Peyer's patch (tissue), 4 donors: ENCODE results near the gene LUC7L3. TPM values are rescaled to one million over a fixed set of nuclear protein-coding genes. Genes with fewer than 3 reads are reported as not detected.

ENCODE experiments used
- DNase-seq, 3 donors: peaks; one replicate each; pipeline ENCODE4 v3.0.0-alpha.2; 2017 to 2019
- H3K27ac ChIP-seq, 4 donors: fragments of 200-600 bp; sonication (generic); one replicate each; pipeline ENCODE4 v1.5.1; 2016 to 2019
- H3K27me3 ChIP-seq, 2 donors: fragments of 200-600 bp; sonication (generic); one replicate each; pipeline ENCODE4 v1.5.1; 2019
- H3K36me3 ChIP-seq, 3 donors: fragments of 200-600 bp; sonication (generic); one replicate each; pipeline ENCODE4 v1.5.1; 2016 to 2019
- H3K4me1 ChIP-seq, 4 donors: fragments of 200-600 bp; sonication (generic); one replicate each; pipeline ENCODE4 v1.5.1; 2016 to 2019
- H3K4me3 ChIP-seq, 4 donors: fragments of 200-600 bp; sonication (generic); 1 replicate in 3 of 4; 2 replicates in 1 of 4; pipeline ENCODE4 v1.5.1; 2016 to 2019; ENCODE audit warnings: mild to moderate bottlenecking in 1 of 4
- H3K9me3 ChIP-seq, 4 donors: fragments of 200-600 bp; sonication (generic); one replicate each; pipeline ENCODE4 v1.5.1; 2016 to 2019; ENCODE audit warnings: mild to moderate bottlenecking in 1 of 4
- POLR2A ChIP-seq, 2 donors: fragments of 450-650 bp; IDR thresholded peaks; one replicate each; pipeline ENCODE4 v1.5.1; 2017; ENCODE audit warnings: antibody characterized with exemption in 2 of 2, mild to moderate bottlenecking in 2 of 2, moderate library complexity in 2 of 2
- total RNA-seq, 4 donors: library from RNA; depleted of rRNA; stranded (reverse); fragments of >200 nt; gene quantifications; one replicate each; pipeline ENCODE4 v1.1.0, GENCODE V29; 2016
- TF ChIP-seq, protein P1 (sequence below), 6 experiments: fragments of 450-650 bp in 4 of 6; fragments of 200-600 bp in 2 of 6; sonication (generic) in 1 of 6; IDR thresholded peaks; one replicate each; pipeline ENCODE4 v1.5.1; 2017 to 2019; ENCODE audit warnings: antibody characterized with exemption in 6 of 6, mild to moderate bottlenecking in 3 of 6, moderate library complexity in 1 of 6

The LUC7L3 gene
- total RNA-seq, 4 donors from 2014 or later = 77.2 to 1,326 (median 139) TPM

GRCh38 chr17:50681263-50682200, 37.9 kb upstream of the LUC7L3 start:
- DNase-seq = peak in 1 of 3 donors; percentile 71
- Histone ChIP-seq H3K27ac (peak overlapping the region in 1 of 4 donors; percentile 3), H3K9me3 (no peaks in the 10 kb centered on the region), H3K4me3 (no peak overlapping the region), H3K36me3 (peaks cover 0 to 7% (median 0%) of the 10 kb centered on the region in 3 donors), H3K4me1 (peaks cover 0 to 26% (median 3%) of the 10 kb centered on the region in 4 donors), H3K27me3 (no peaks in the 10 kb centered on the region)
- TF ChIP-seq, protein P1, sequence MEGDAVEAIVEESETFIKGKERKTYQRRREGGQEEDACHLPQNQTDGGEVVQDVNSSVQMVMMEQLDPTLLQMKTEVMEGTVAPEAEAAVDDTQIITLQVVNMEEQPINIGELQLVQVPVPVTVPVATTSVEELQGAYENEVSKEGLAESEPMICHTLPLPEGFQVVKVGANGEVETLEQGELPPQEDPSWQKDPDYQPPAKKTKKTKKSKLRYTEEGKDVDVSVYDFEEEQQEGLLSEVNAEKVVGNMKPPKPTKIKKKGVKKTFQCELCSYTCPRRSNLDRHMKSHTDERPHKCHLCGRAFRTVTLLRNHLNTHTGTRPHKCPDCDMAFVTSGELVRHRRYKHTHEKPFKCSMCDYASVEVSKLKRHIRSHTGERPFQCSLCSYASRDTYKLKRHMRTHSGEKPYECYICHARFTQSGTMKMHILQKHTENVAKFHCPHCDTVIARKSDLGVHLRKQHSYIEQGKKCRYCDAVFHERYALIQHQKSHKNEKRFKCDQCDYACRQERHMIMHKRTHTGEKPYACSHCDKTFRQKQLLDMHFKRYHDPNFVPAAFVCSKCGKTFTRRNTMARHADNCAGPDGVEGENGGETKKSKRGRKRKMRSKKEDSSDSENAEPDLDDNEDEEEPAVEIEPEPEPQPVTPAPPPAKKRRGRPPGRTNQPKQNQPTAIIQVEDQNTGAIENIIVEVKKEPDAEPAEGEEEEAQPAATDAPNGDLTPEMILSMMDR (IDR thresholded peaks at IDR 0.05) = peak in 4 of 6 experiments; percentile 21 to 71 (median 62)
- no peak for TF ChIP-seq POLR2A (IDR thresholded peaks at IDR 0.05)

DNA sequence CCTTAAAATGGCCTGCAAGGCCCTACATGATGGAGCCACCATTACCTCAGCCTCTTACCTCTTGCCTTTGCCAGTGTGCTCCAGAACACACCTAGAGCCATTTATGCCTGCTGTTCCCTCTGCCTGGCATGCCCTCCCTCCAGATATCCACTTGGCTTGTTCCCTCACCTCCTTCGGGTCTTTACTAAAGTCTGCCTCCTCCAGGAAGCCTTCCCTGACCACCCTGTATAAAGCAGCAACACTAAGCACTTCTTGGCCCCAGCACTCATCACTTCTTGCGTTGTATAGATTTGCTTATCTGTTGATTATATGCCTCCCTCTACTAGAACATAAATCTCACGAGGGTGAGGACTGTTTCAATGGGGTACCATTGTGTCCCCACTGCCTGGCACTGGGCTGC, 37.0 kb upstream of the LUC7L3 start:
- peaks cover 0 to 35% (median 7%) of the 10 kb centered on the region in 4 donors for H3K4me1 ChIP-seq
- no peaks in the 10 kb centered on the region for H3K9me3 ChIP-seq
- H3K27me3 ChIP-seq = no peaks in the 10 kb centered on the region
- peaks cover 0 to 7% (median 0%) of the 10 kb centered on the region in 3 donors for H3K36me3 ChIP-seq
- H3K4me3 ChIP-seq = no peak overlapping the region
- peak overlapping the region in 1 of 4 donors; percentile 12 for H3K27ac ChIP-seq
- TF ChIP-seq, protein P1 (IDR thresholded peaks at IDR 0.05) = no peak
- no peak for TF ChIP-seq POLR2A (IDR thresholded peaks at IDR 0.05)
- no peak for DNase-seq

DNA sequence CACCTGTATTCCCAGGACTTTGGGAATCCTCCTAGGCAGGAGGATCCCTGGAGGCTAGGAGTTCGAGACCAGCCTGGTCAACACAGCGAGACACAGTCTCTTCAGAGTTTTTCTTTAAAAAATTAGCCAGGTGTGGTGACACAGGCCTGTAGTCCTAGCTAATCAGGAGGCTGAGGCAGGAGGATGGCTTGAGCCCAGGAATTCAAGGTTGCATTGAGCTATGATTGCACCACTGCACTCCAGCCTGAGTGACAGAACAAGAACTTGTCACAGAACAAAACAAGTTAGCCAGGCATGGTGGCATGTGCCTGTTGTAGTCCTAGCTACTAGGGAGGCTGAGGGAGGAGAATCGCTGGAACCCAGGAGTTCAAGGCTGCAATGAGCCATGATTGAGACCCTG, 36.5 kb upstream of the LUC7L3 start:
- no peak overlapping the region for H3K4me3 ChIP-seq
- H3K9me3 ChIP-seq = no peaks in the 10 kb centered on the region
- peaks cover 0 to 40% (median 7%) of the 10 kb centered on the region in 4 donors for H3K4me1 ChIP-seq
- H3K27me3 ChIP-seq = no peaks in the 10 kb centered on the region
- peak overlapping the region in 1 of 4 donors; percentile 12 for H3K27ac ChIP-seq
- peaks cover 0 to 3% (median 0%) of the 10 kb centered on the region in 3 donors for H3K36me3 ChIP-seq
- no peak for DNase-seq
- TF ChIP-seq, protein P1 (IDR thresholded peaks at IDR 0.05) = no peak
- TF ChIP-seq POLR2A (IDR thresholded peaks at IDR 0.05) = no peak

GRCh38 chr17:50683434-50684287, 35.7 kb upstream of the LUC7L3 start:
- H3K27me3 ChIP-seq = no peaks in the 10 kb centered on the region
- H3K27ac ChIP-seq = peak overlapping the region in 3 of 4 donors; percentile 67 to 91 (median 89)

DNA sequence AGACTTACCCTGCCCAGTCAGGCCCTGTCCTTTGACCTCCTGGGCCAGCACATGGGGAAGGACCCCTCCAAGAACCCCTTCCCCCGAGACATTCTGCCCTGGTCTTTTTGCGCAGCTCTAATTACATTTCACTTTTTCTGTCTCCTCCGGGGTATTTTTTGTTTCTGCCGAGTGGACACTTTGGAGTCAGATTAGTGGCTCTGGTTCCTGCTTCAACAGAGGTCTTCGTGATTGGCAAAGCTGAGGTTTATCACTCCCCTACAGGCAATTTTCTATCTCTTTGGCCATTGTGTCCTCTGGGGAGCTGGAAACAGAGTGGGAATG, 35.2 kb upstream of the LUC7L3 start:
- TF ChIP-seq, protein P1 (IDR thresholded peaks at IDR 0.05) = no peak
- TF ChIP-seq POLR2A (IDR thresholded peaks at IDR 0.05) = no peak
- peak overlapping the region in 3 of 4 donors; percentile 67 to 91 (median 89) for H3K27ac ChIP-seq
- H3K4me3 ChIP-seq = no peak overlapping the region

More at GRCh38 chr17:50683434-50684287, 35.7 kb upstream of the LUC7L3 start:
- TF ChIP-seq, protein P1 (IDR thresholded peaks at IDR 0.05) = no peak
- DNase-seq = no peak
- Histone ChIP-seq H3K36me3 (no peaks in the 10 kb centered on the region), H3K4me3 (no peak overlapping the region), H3K4me1 (peaks cover 0 to 45% (median 7%) of the 10 kb centered on the region in 4 donors), H3K9me3 (no peaks in the 10 kb centered on the region)

More for the DNA sequence above, 35.2 kb upstream of the LUC7L3 start:
- Histone ChIP-seq H3K4me1 (peaks cover 0 to 50% (median 7%) of the 10 kb centered on the region in 4 donors), H3K9me3 (no peaks in the 10 kb centered on the region), H3K36me3 (no peaks in the 10 kb centered on the region), H3K27me3 (no peaks in the 10 kb centered on the region)
- no peak for DNase-seq
